ENCODE measurements around the gene SEPTIN3.
A peak's percentile ranks its signal among the peaks of the same experiment; 100 is the strongest.

Gene SEPTIN3, protein sequence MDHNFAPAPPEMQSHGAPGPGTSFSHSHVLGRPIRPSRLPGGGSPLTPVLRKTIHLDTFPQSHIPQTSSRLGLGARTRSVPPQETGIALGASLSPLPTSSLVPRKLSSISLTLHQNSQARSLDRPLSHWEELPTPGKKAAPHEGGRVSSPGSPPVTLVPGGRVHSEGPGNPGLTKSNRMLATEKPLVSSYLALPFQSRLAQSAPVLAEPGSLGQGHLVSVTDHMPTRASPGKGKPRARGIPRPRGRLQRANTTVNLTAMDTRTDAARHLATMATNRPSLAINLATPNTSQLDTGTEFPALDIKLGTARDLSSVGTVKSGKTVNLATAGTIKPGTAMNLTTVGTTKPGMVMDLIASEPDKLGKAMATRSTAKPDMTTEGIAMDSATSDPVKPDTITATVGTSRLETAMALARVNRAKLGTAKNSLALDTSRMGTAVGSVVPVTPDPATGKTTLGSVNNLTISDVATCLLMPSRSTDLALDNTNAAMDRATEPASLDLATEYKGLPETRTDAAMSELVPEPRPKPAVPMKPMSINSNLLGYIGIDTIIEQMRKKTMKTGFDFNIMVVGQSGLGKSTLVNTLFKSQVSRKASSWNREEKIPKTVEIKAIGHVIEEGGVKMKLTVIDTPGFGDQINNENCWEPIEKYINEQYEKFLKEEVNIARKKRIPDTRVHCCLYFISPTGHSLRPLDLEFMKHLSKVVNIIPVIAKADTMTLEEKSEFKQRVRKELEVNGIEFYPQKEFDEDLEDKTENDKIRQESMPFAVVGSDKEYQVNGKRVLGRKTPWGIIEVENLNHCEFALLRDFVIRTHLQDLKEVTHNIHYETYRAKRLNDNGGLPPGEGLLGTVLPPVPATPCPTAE

GRCh38 chr22:41969110-41969646 is at the start of gene SEPTIN3:
Gene SEPTIN3, plus strand, starts transcription at chr22:41969443. Its CDS starts 2,050 bp downstream, at chr22:41971493.
- DNase-seq, result no peak

- no peak for DNase-seq
Observed at GRCh38 chr22:41920271-41920976, 48.8 kb upstream of the SEPTIN3 start.

DNA sequence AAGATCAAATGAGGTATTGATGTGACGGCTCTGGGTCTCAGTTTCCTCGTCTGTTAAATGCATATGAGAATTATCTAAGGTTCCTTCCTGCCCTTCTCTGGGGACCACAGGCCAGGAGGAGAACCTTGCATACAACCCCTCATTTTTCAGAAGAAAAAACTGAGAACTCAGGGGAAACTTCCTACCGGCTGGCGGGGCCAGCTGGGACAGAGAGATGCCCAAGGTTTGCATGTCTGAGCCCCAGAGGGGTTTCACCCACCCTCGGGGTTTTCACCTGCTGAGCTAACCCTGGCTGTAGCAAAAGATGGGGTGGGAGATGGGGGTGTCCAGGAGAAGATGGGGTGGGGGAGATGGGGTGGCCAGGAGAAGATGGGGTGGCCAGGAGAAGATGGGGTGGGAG is 46.9 kb upstream of the SEPTIN3 start:
- no peak for DNase-seq

DNA sequence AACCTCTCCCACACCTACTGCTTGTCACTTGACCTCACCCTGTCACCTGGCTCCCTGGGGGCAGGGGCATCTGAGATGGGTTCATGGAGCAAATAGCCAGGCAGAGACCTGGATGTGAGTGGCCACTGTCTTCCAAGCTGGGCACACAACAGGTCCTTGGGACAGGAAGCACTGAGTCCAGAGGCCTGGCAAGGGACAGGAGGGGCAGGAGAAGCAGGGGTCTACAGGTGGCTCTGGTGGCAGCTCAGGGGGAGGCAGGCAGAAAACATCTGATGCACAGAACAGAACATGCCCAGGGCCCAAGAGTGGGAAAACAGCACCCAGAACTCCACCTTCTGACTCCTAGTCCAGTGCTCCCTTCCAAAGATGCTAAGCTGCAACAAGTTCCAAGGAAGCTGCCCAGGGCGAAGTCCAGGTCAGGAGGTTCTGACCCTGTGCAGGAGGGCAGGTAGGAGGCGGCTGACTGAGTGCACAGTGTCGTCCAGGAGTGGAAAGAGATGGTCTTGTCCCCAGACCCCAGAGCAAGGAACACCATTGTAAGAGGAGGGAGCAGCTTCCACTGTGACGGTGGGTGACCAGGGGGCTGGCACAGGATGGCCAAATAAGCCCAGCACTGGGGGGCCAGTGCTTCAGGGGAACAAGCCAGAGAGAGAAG is 46.2 kb upstream of the SEPTIN3 start:
- DNase-seq, result no peak

DNA sequence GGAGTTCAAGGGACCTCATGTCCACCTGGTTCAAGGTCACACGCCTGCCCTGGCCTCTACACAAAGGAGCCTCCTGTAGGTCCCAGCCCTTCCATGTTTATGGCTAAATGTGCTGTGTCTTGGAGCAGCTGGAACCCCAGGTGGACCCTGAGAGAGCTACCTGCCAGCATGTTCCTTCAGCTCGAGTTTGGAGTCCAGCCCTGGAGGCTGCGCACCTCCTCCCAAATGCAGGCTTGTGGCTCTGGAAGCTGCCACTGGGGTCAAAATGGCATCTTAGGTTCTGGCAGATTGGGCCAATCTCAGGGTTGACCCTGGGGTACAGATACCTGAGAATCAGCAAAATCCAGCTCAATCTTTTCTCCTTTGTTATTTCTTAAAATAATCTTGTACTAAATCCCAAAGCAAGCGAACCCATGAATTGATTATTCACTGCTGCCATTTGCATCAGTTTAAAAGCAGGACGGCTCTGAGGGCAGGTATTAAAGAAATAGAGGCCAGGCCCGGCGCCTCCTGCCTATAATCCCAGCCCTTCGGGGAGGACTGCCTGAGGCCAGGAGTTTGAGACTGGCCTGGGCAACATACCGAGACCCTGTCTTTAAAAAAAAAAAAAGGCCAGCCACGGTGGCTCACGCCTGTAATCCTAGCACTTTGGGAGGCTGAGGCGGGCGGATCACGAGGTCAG is 45.5 kb upstream of the SEPTIN3 start:
- DNase-seq, result no peak

- no peak for DNase-seq
Observed at GRCh38 chr22:41925783-41926460, 43.3 kb upstream of the SEPTIN3 start.

GRCh38 chr22:41927813-41928212 is 41.4 kb upstream of the SEPTIN3 start:
- peak; percentile 45 to 71 for DNase-seq

DNA sequence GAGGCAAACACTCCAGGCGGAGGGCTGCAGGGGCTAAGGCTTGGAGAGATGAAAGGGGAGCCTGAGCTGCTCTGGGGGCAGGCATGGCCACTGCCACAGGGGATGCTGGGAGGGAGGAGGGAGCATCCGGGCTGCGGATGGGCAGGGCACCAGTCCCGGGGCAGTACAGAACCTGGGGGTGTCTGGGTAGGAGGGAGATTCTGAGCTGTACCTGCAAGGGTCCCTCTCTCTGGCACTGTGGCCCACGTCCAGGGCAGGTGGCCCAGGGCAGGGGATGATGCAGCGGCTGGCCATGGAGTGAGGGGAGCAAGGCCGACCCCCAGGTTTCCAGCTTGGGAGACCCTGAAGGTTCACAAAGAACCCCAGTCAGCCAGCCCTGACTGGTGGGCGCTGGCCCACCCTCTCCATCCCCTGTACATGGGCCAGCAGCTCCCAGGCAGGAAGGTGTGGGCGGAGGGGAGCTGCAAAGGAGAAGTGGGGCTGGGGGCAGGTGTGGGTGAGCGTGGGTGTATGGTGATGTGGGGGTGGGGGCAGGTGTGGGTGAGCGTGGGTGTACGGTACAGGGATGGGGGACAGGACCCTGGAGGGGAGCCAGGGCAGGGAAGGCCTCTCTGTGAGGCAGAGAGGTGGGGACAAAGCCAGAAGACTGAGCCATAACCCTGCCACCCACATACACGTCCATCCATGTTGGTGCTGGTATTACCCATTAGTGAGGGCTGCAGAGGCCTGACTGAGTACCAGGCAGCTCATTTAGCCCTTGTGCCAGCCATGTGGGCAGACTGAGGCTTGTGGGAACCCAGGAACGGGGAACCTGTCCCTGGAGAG is 40.4 kb upstream of the SEPTIN3 start:
- DNase-seq, result no peak

- peak in 1 of 2 experiments; percentile 33 for DNase-seq
Observed at GRCh38 chr22:41929418-41929810, 39.8 kb upstream of the SEPTIN3 start.

- no peak for DNase-seq
Observed at GRCh38 chr22:41931701-41932269, 37.5 kb upstream of the SEPTIN3 start.

GRCh38 chr22:41932353-41932752 is 36.9 kb upstream of the SEPTIN3 start:
- DNase-seq, result no peak

GRCh38 chr22:41933411-41934177 is 35.6 kb upstream of the SEPTIN3 start:
- DNase-seq, result no peak

DNA sequence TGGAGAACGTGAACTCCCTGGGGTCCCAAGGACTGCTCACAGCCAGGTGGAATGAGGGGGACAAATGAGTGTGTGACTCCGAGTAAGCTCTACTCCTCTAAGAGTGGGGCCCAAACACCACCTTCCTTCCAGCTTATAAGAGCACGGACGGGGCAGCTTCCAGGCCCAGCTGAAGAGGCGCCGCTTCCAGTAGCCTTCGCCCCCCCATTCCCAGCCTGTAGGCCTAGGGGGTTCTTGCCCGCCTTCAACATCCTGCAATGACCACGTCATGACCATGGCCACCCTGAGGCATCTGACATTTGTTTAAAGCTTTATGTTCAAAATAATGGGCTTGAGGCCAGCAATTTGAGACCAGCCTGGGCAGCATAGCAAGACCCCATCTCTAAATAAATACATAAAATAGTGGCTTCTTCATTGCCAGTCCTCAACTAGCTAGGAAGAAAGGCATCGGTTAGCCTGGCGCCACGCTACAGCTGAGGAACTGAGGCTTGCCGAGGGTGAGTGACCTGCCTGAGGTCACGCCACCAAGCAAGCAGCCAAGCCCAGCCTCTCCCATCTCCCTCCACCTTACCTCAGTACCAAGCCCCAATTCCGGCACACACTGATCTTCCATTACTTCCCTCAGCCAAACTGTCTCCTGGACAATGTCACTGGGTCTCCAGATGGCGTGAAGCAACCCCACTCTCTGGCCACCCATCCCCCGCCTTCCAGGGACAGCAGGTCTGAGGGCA is 34.8 kb upstream of the SEPTIN3 start:
- no peak for DNase-seq

DNA sequence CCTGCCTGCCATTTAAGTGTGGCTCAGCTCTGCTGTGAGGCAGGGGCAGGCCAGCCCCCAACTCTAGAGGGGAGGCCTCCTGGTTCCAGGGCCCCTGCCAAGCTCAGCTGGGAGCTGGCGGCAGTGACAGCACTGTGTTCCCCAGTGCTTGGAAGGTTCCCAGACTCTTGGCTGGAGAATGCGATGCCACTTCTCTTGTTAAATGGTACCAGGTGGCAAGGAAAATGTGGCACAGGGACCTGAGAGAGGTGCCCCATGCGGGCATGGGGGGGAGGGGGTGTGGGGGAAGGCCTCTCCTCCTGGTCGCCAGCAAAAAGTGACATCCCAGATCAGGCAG is 34.3 kb upstream of the SEPTIN3 start:
- DNase-seq, result no peak

- DNase-seq, result no peak
Observed at GRCh38 chr22:41935509-41935908, 33.7 kb upstream of the SEPTIN3 start.

DNA sequence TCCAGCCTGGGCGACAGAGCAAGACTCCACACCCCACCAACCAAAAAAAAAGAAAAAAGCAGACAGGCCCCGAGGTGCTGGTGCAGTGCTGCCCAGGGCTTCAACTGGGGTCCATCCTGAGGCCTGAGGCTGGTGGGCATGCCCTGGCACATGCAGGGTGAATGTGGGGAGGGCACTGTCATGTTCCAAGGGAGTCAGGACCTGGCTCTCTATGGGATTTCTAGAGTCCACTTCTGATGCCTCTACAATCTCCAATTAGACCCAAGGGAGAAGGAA is 32.4 kb upstream of the SEPTIN3 start:
- no peak for DNase-seq

GRCh38 chr22:41939981-41940831 is 29.0 kb upstream of the SEPTIN3 start:
- DNase-seq, result no peak
